Uterus (tissue), 2 donors: ENCODE results near the gene SSTR3.

Experiments used
- POLR2A ChIP-seq, 2 donors: fragments of 450-650 bp; IDR thresholded peaks; one replicate each; pipeline ENCODE4 v1.6.1; 2016; ENCODE audit warnings: antibody characterized with exemption in 2 of 2, mild to moderate bottlenecking in 1 of 2, moderate library complexity in 1 of 2
- TF ChIP-seq, protein P1 (sequence below), 4 experiments: fragments of 200-600 bp in 2 of 4; fragments of 450-650 bp in 2 of 4; sonication (generic) in 2 of 4; IDR thresholded peaks; one replicate each; pipeline ENCODE4 v1.5.1; 2016 to 2019; ENCODE audit warnings: antibody characterized with exemption in 4 of 4, mild to moderate bottlenecking in 2 of 4, moderate library complexity in 1 of 4

DNA sequence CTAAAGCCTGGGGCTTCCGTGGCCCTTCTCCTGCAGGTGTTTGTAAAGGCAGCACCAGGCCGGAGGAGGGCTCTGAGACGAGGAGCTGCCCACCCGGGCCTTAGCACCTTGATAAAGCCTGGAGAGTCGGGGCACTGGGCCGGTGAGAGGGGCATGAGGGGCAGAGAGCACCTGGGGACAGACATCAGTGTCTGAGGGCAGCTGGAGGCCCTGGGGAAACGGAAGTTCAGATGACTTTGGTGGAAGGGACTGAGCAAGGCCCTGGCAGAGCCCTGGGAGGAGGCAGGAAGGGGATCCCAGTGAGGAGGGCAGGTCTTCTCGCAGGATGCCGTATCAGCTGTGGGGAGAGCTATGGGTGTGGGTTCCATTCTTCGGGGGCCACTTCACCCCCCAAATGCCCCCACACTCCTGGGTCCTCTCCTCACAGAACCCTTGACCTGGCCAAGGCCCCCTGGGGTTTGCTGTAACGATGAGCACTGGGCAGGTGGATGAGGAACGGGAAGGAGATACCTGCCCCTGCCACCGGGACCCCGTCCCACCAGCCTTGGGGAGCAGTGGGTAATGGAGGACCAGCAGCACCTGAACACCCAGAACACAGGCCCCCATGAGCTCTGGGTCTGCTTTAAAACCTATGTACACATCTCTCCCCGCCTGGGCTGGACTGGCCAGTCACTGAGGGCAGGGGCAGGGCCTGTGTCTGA is 31.6 kb downstream of the SSTR3 start:
- TF ChIP-seq, protein P1, sequence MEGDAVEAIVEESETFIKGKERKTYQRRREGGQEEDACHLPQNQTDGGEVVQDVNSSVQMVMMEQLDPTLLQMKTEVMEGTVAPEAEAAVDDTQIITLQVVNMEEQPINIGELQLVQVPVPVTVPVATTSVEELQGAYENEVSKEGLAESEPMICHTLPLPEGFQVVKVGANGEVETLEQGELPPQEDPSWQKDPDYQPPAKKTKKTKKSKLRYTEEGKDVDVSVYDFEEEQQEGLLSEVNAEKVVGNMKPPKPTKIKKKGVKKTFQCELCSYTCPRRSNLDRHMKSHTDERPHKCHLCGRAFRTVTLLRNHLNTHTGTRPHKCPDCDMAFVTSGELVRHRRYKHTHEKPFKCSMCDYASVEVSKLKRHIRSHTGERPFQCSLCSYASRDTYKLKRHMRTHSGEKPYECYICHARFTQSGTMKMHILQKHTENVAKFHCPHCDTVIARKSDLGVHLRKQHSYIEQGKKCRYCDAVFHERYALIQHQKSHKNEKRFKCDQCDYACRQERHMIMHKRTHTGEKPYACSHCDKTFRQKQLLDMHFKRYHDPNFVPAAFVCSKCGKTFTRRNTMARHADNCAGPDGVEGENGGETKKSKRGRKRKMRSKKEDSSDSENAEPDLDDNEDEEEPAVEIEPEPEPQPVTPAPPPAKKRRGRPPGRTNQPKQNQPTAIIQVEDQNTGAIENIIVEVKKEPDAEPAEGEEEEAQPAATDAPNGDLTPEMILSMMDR (IDR thresholded peaks at IDR 0.05) = no peak
- TF ChIP-seq POLR2A (IDR thresholded peaks at IDR 0.05) = no peak
